Stomach (tissue), 9 donors: ENCODE results near the gene KCNG2. TPM values are rescaled to one million over a fixed set of nuclear protein-coding genes. Genes with fewer than 3 reads are reported as not detected.

Experiments used
- DNase-seq, 2 donors: peaks; one replicate each; pipeline versions ENCODE4 v3.0.0 to v3.0.0-alpha.2; 2013 to 2019
- H3K27ac ChIP-seq, 5 donors: fragments of 200-600 bp in 4 of 5; sonication (generic) in 4 of 5; one replicate each; pipeline ENCODE4 v1.5.1; 2013 to 2019; ENCODE audit warnings: mild to moderate bottlenecking in 1 of 5, moderate library complexity in 1 of 5
- H3K27me3 ChIP-seq, 3 donors: fragments of 200-600 bp; sonication (generic); one replicate each; pipeline ENCODE4 v1.5.1; 2017 to 2019; ENCODE audit warnings: mixed run types in 1 of 3
- H3K36me3 ChIP-seq, 4 donors: fragments of 200-600 bp; sonication (generic); 1 replicate in 3 of 4; 2 replicates in 1 of 4; pipeline ENCODE4 v1.5.1; 2016 to 2019
- H3K4me1 ChIP-seq, 4 donors: fragments of 200-600 bp; sonication (generic); one replicate each; pipeline ENCODE4 v1.5.1; 2016 to 2019
- H3K4me3 ChIP-seq, 4 donors: fragments of 200-600 bp; sonication (generic) in 3 of 4; one replicate each; pipeline ENCODE4 v1.5.1; 2016 to 2019; ENCODE audit warnings: mild to moderate bottlenecking in 1 of 4
- H3K9me3 ChIP-seq, 4 donors: fragments of 200-600 bp; sonication (generic); one replicate each; pipeline ENCODE4 v1.5.1; 2016 to 2019
- CTCF ChIP-seq, 7 experiments: fragments of 450-650 bp in 4 of 7; fragments of 200-600 bp in 3 of 7; sonication (generic) in 3 of 7; IDR thresholded peaks; one replicate each; pipeline ENCODE4 v1.5.1; 2016 to 2019; ENCODE audit warnings: antibody characterized with exemption in 7 of 7, control low read depth in 2 of 7, mild to moderate bottlenecking in 1 of 7
- EP300 ChIP-seq: sonication (generic); formaldehyde crosslinking; IDR thresholded peaks from one replicate; pipeline ENCODE4 v1.6.1; 2017; ENCODE audit warnings: antibody characterized with exemption
- POLR2A ChIP-seq, 4 donors: fragments of 450-650 bp; IDR thresholded peaks; one replicate each; pipeline ENCODE4 v1.6.1; 2016; ENCODE audit warnings: antibody characterized with exemption in 4 of 4, control low read depth in 2 of 4, mild to moderate bottlenecking in 1 of 4, moderate library complexity in 1 of 4
- POLR2AphosphoS5 ChIP-seq, 3 donors: sonication (generic); formaldehyde crosslinking; IDR thresholded peaks; one replicate each; pipeline ENCODE4 v1.6.1; 2016; ENCODE audit warnings: antibody characterized with exemption in 3 of 3
- WGBS, 5 donors: extraction: QIAGEN DNeasy Blood & Tissue Kit in 3 of 5; methylation state at CpG; one replicate each; pipeline versions ENCODE4 v1.1.5 to v1.1.7; 2013 to 2018; 5-methylcytosine and 5-hydroxymethylcytosine counted together
- intact Hi-C: fragments of 100-400 bp; cut with DNase I; formaldehyde crosslinking; loops from one replicate; pipeline ENCODE4 v1.15.1; 2023; ENCODE audit warnings: low total_unique reads
- polyA plus RNA-seq, 3 donors: library from polyadenylated mRNA; stranded (reverse); fragments of 200-250 nt; gene quantifications; one replicate each; pipeline ENCODE4 v1.2.3, GENCODE V29; 2013
- total RNA-seq, 5 donors: library from RNA; depleted of rRNA; stranded (reverse); fragments of >200 nt; gene quantifications; one replicate each; pipeline versions ENCODE4 v1.1.0 to v1.2.3, GENCODE V29; 2014 to 2016
- donor health status: healthy with polysubstance abuse.
- donor health status: Bipolar disorder and iron deficiency.
- donor health status: healthy.

The KCNG2 gene
- total and polyA plus RNA-seq, 8 donors, result 0.08 to 2.3 (median 0.92) TPM; not detected in 5

DNA sequence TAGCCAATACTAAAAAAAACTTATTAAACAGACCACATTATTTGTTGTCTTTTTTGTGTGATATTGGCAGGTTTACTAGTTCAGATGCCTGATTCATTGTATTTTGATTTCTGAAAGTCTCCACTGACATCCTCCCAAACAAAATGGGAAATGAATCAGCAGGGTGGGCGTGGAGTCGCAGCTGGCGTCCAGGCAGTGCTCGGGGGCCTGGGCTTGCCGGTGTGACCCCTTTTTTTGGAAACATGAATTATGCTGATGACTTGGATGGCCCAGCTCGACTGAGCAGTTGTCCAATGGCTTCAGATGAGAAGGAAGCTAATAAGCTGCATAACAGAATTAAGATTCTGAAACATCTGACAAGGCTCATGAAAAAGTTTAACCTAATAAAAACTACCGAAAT lies 1.7 kb upstream of the KCNG2 start:
- no peaks in the 10 kb centered on the region for H3K9me3 ChIP-seq
- no peak for DNase-seq
- TF ChIP-seq CTCF (IDR thresholded peaks at IDR 0.05) (no peak), POLR2AphosphoS5 (IDR thresholded peaks at IDR 0.05) (no peak)
- peaks cover 16 to 74% (median 48%) of the 10 kb centered on the region in 3 donors for H3K27me3 ChIP-seq
- peaks cover 18 to 34% (median 26%) of the 10 kb centered on the region in 4 donors for H3K4me1 ChIP-seq
- intact Hi-C loops, result no loop called here
- no peaks in the 10 kb centered on the region for H3K36me3 ChIP-seq
- H3K27ac ChIP-seq, result no peak overlapping the region
- H3K4me3 ChIP-seq, result no peak overlapping the region
- 34 to 47% (median 45%) methylated on average over 7 of the region's 7 CpGs for WGBS, 5 donors

- DNase-seq, result peak in 1 of 2 donors; percentile 70
- no peak overlapping the region for H3K27ac ChIP-seq
- TF ChIP-seq POLR2AphosphoS5 (IDR thresholded peaks at IDR 0.05), result no peak
- TF ChIP-seq CTCF (IDR thresholded peaks at IDR 0.05), result no peak
- no peak for TF ChIP-seq EP300
- TF ChIP-seq POLR2A (IDR thresholded peaks at IDR 0.05), result no peak
- no peak overlapping the region for H3K4me3 ChIP-seq
- intact Hi-C loops, result no loop called here
- 23 to 34% (median 27%) methylated on average over 21 of the region's 21 CpGs for WGBS, 5 donors
- H3K9me3 ChIP-seq, result no peaks in the 10 kb centered on the region
- peaks cover 16 to 75% (median 48%) of the 10 kb centered on the region in 3 donors for H3K27me3 ChIP-seq
- peaks cover 18 to 33% (median 26%) of the 10 kb centered on the region in 4 donors for H3K4me1 ChIP-seq
- H3K36me3 ChIP-seq, result no peaks in the 10 kb centered on the region
These were observed 970 bp upstream of the KCNG2 start for GRCh38 chr18:79796531-79797405.

GRCh38 chr18:79798346-79798998 lies 734 bp downstream of the KCNG2 start:
- Histone ChIP-seq H3K9me3 (no peaks in the 10 kb centered on the region), H3K27ac (no peak overlapping the region), H3K27me3 (peaks cover 16 to 65% (median 48%) of the 10 kb centered on the region in 3 donors), H3K36me3 (no peaks in the 10 kb centered on the region), H3K4me1 (peaks cover 18 to 30% (median 23%) of the 10 kb centered on the region in 4 donors), H3K4me3 (peak overlapping the region; percentile 31 to 51 (median 41))
- TF ChIP-seq EP300, result no peak
- TF ChIP-seq POLR2A (IDR thresholded peaks at IDR 0.05), result no peak
- no peak for TF ChIP-seq CTCF (IDR thresholded peaks at IDR 0.05)
- no peak for TF ChIP-seq POLR2AphosphoS5 (IDR thresholded peaks at IDR 0.05)
- WGBS, 5 donors, result 1 to 3% (median 2%) methylated on average over 16 to 78 of the region's 78 CpGs
- no peak for DNase-seq
- intact Hi-C loops, result no loop called here

DNA sequence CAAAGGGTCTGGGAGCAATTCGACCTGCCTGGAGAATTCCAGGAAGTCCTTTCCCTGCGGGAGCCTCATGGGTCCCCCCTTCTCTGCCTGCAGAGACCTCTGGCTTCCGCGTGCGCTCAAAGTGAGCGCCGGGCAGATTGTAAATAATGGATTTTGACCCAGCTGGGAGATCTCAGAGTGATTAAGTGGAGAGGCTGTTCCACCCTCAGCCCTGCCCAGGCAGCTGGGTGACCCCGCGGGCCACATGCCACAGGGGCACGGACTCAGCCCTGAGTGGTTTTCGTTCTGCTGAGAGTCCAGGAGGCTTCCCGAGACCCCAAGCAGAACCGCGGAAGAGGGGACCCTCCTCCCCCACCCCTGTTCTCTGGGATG lies 1.2 kb downstream of the KCNG2 start:
- Histone ChIP-seq H3K4me3 (peak overlapping the region; percentile 31 to 51 (median 41)), H3K27me3 (peaks cover 16 to 65% (median 48%) of the 10 kb centered on the region in 3 donors), H3K9me3 (no peaks in the 10 kb centered on the region), H3K36me3 (no peaks in the 10 kb centered on the region), H3K4me1 (peaks cover 18 to 30% (median 23%) of the 10 kb centered on the region in 4 donors), H3K27ac (no peak overlapping the region)
- 0 to 4% (median 3%) methylated on average over 13 to 14 of the region's 14 CpGs for WGBS, 5 donors
- DNase-seq, result peak in 1 of 2 donors; percentile 40
- intact Hi-C loops, result no loop called here
- TF ChIP-seq POLR2AphosphoS5 (IDR thresholded peaks at IDR 0.05) (no peak), EP300 (no peak), POLR2A (IDR thresholded peaks at IDR 0.05) (no peak)
